MM.1S (cell line): ENCODE measurements around the gene MORF4L2.

ENCODE experiments used
- DNase-seq: peaks from one replicate; pipeline ENCODE4 v3.0.0-alpha.2; 2015
- H2AFZ ChIP-seq: fragments of 300-600 bp; sonication (generic); 2 replicates; pipeline ENCODE4 v1.6.0; 2016; ENCODE audit warnings: antibody characterized with exemption, low read length
- H3F3A ChIP-seq: fragments of 300-600 bp; sonication (generic); 2 replicates; pipeline ENCODE4 v1.6.1; 2016; ENCODE audit warnings: mild to moderate bottlenecking, antibody characterized with exemption, low read length, moderate library complexity, mixed read lengths; ENCODE audit not compliant: insufficient read depth
- H3K27ac ChIP-seq: fragments of 300-600 bp; sonication (generic); 2 replicates; pipeline ENCODE4 v1.5.1; 2016; ENCODE audit warnings: mild to moderate bottlenecking, low read length
- H3K27me3 ChIP-seq: fragments of 300-600 bp; sonication (generic); replicated peaks from 2 replicates; pipeline ENCODE4 v1.6.0; 2016; ENCODE audit warnings: low read length; ENCODE audit not compliant: insufficient read depth
- H3K36me3 ChIP-seq: fragments of 300-600 bp; sonication (generic); replicated peaks from 2 replicates; pipeline ENCODE4 v1.6.1; 2016; ENCODE audit warnings: mild to moderate bottlenecking, low read length, mixed read lengths; ENCODE audit not compliant: insufficient read depth
- H3K4me1 ChIP-seq: fragments of 300-600 bp; sonication (generic); 2 replicates; pipeline ENCODE4 v1.6.1; 2016; ENCODE audit warnings: low read length, mixed read lengths
- H3K4me2 ChIP-seq: fragments of 300-600 bp; sonication (generic); 2 replicates; pipeline ENCODE4 v1.6.0; 2016; ENCODE audit warnings: low read depth, low read length
- H3K4me3 ChIP-seq: fragments of 300-600 bp; sonication (generic); 2 replicates; pipeline ENCODE4 v1.5.1; 2016; ENCODE audit warnings: low read length, mixed read lengths
- H3K79me2 ChIP-seq: fragments of 300-600 bp; sonication (generic); 2 replicates; pipeline ENCODE4 v1.6.1; 2016; ENCODE audit warnings: mixed run types, low read length, mixed read lengths
- H3K9ac ChIP-seq: fragments of 300-600 bp; sonication (generic); 2 replicates; pipeline ENCODE4 v1.6.1; 2016; ENCODE audit warnings: low read length, mixed read lengths
- H3K9me2 ChIP-seq: fragments of 300-600 bp; sonication (generic); replicated peaks from 2 replicates; pipeline ENCODE4 v1.6.1; 2016; ENCODE audit warnings: mild to moderate bottlenecking, low read length, mixed read lengths; ENCODE audit not compliant: insufficient read depth
- H3K9me3 ChIP-seq: fragments of 300-600 bp; sonication (generic); replicated peaks from 2 replicates; pipeline ENCODE4 v1.6.1; 2016; ENCODE audit warnings: mild to moderate bottlenecking, low read length, mixed read lengths; ENCODE audit not compliant: insufficient read depth
- H4K20me1 ChIP-seq: fragments of 300-600 bp; sonication (generic); 2 replicates; pipeline ENCODE4 v1.6.1; 2016; ENCODE audit warnings: mild to moderate bottlenecking, low read length, moderate library complexity, mixed read lengths; ENCODE audit not compliant: insufficient read depth
- CTCF ChIP-seq: fragments of 300-600 bp; sonication (generic); IDR thresholded peaks from 2 replicates; pipeline ENCODE4 v1.5.1; 2016; ENCODE audit warnings: antibody characterized with exemption, low read length, mixed read lengths
- EZH2 ChIP-seq: fragments of 300-600 bp; sonication (generic); optimal IDR thresholded peaks from 2 replicates; pipeline ENCODE3; 2017; ENCODE audit warnings: low read depth, mild to moderate bottlenecking, antibody characterized with exemption, low read length, mixed read lengths
- EZH2phosphoT487 ChIP-seq: fragments of 300-600 bp; sonication (generic); IDR thresholded peaks from 2 replicates; pipeline ENCODE4 v1.6.1; 2018; ENCODE audit warnings: antibody characterized with exemption, low read length

Gene MORF4L2

GRCh38 chrX:103629318-103630170 is 57.0 kb downstream of the MORF4L2 start:
- no peaks in the 10 kb centered on the region for H3F3A ChIP-seq
- H3K9me3 ChIP-seq, result no peaks in the 10 kb centered on the region
- no peaks in the 10 kb centered on the region for H3K27me3 ChIP-seq
- no peaks in the 10 kb centered on the region for H3K36me3 ChIP-seq
- H4K20me1 ChIP-seq, result no peaks in the 10 kb centered on the region
- 0 out of 2 replicates have a peak, but pooled peaks cover 4% of the 10 kb centered on the region for H3K4me1 ChIP-seq
- no peaks in the 10 kb centered on the region for H3K9me2 ChIP-seq
- H3K79me2 ChIP-seq, result no peaks in the 10 kb centered on the region
- peak overlapping the region; percentile 83 for H3K4me3 ChIP-seq
- DNase-seq, result no peak
- TF ChIP-seq CTCF (peak; percentile 34), EZH2phosphoT487 (no peak)
- peak overlapping the region; percentile 68 for H3K4me2 ChIP-seq
- H2AFZ ChIP-seq, result peak overlapping the region; percentile 77
- H3K9ac ChIP-seq, result peak overlapping the region; percentile 82
- peak overlapping the region; percentile 73; the same call in 1 of the 2 replicates for H3K27ac ChIP-seq

- H3K79me2 ChIP-seq, result no peaks in the 10 kb centered on the region
- H3K9me2 ChIP-seq, result no peaks in the 10 kb centered on the region
- peak within 1 kb of the TSS; percentile 68 for H3K4me2 ChIP-seq
- 0 out of 2 replicates have a peak, but pooled peaks cover 4% of the 10 kb centered on the region for H3K4me1 ChIP-seq
- TF ChIP-seq EZH2phosphoT487, result no peak
- TF ChIP-seq EZH2, result no peak
- no peak for TF ChIP-seq CTCF
- H3K36me3 ChIP-seq, result no peaks in the 10 kb centered on the region
- H3K27ac ChIP-seq, result peak within 1 kb of the TSS; percentile 73
- H3K9ac ChIP-seq, result peak within 1 kb of the TSS; percentile 82
- no peaks in the 10 kb centered on the region for H3F3A ChIP-seq
- peak within 1 kb of the TSS; percentile 77 for H2AFZ ChIP-seq
- no peaks in the 10 kb centered on the region for H3K9me3 ChIP-seq
- no peaks in the 10 kb centered on the region for H4K20me1 ChIP-seq
- peak within 1 kb of the TSS; percentile 83 for H3K4me3 ChIP-seq
- no peaks in the 10 kb centered on the region for H3K27me3 ChIP-seq
- DNase-seq, result peak; percentile 67
Observed at GRCh38 chrX:103628386-103629317, 57.8 kb downstream of the MORF4L2 start, which contains the start of gene TCEAL1. Gene TCEAL1 (plus strand): TSS chrX:103628975. CDS start chrX:103629917, 942 bp downstream.

- no peaks in the 10 kb centered on the region for H3K9me2 ChIP-seq
- H3K27me3 ChIP-seq, result no peaks in the 10 kb centered on the region
- H3F3A ChIP-seq, result no peaks in the 10 kb centered on the region
- no peak overlapping the region for H3K27ac ChIP-seq
- H4K20me1 ChIP-seq, result no peaks in the 10 kb centered on the region
- no peaks in the 10 kb centered on the region for H3K9me3 ChIP-seq
- H3K79me2 ChIP-seq, result no peaks in the 10 kb centered on the region
- DNase-seq, result no peak
- H3K36me3 ChIP-seq, result no peaks in the 10 kb centered on the region
- no peak overlapping the region for H3K4me3 ChIP-seq
- no peak overlapping the region for H3K9ac ChIP-seq
- no peak for TF ChIP-seq EZH2phosphoT487
- no peak for TF ChIP-seq EZH2
- 0 out of 2 replicates have a peak, but pooled peaks cover 4% of the 10 kb centered on the region for H3K4me1 ChIP-seq
- H2AFZ ChIP-seq, result no peak overlapping the region
- H3K4me2 ChIP-seq, result no peak overlapping the region
Observed at GRCh38 chrX:103626855-103627254, 59.6 kb downstream of the MORF4L2 start.
